ENCODE data around the gene ZYX.

The ZYX gene

DNA sequence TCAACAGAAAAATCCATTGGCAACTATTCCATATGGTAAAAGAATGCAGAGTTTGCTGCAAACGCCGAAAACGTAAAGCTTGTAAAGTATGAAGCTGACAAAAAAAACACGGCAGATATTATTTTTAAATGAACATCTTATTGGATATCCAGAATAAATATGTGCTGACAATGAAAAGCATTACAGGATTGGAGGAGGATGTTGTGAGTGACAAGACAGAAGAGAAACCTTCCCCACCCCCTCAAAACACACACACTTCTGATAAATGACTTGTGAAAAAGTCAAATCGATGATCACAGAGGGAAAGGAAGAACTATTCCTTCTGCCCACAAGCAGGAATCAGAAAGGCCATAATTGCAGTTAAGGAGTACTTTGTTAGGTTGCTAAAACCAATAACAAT is 33.2 kb upstream of the ZYX start:
- DNase-seq (ENCODE audit: low read depth) = no peak
- H3K4me3 ChIP-seq (ENCODE audit: low read depth, low read length) = no peak overlapping the region
- no peak for TF ChIP-seq CTCF (IDR thresholded peaks at IDR 0.05; ENCODE audit: low read depth, low read length, missing control alignments)

DNA sequence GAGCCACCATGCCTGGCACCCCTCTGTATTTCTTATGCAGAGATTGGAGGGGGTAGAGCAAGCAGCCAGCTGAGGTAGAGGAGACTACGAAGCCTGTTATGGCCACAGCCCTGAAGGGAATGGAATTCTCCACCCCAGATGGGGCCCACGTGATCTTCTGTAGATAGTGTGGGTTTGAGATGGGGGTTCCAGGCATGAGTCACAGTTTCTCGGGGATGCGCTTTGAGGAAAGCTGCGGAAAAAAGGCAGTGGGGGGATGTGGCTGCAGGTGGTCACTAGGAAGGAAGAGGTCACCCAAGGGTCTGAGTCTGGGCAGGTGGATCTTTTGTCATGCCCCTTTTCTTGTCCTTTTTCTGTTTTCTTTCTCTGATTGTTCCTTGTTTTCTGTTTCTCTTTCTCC is 30.1 kb upstream of the ZYX start:
- no peak for DNase-seq (ENCODE audit: low read depth)
- TF ChIP-seq CTCF (IDR thresholded peaks at IDR 0.05; ENCODE audit: low read depth, low read length, missing control alignments) = no peak
- H3K4me3 ChIP-seq (ENCODE audit: low read depth, low read length) = no peak overlapping the region

- TF ChIP-seq CTCF (IDR thresholded peaks at IDR 0.05; ENCODE audit: low read depth, low read length, missing control alignments) = no peak
- DNase-seq (ENCODE audit: low read depth) = no peak
- H3K4me3 ChIP-seq (ENCODE audit: low read depth, low read length) = no peak overlapping the region
These were observed 29.6 kb upstream of the ZYX start for GRCh38 chr7:143351574-143351973.

- DNase-seq (ENCODE audit: low read depth) = no peak
- TF ChIP-seq CTCF (IDR thresholded peaks at IDR 0.05; ENCODE audit: low read depth, low read length, missing control alignments) = no peak
- no peak overlapping the region for H3K4me3 ChIP-seq (ENCODE audit: low read depth, low read length)
These were observed 28.6 kb upstream of the ZYX start for GRCh38 chr7:143352531-143353002.

DNA sequence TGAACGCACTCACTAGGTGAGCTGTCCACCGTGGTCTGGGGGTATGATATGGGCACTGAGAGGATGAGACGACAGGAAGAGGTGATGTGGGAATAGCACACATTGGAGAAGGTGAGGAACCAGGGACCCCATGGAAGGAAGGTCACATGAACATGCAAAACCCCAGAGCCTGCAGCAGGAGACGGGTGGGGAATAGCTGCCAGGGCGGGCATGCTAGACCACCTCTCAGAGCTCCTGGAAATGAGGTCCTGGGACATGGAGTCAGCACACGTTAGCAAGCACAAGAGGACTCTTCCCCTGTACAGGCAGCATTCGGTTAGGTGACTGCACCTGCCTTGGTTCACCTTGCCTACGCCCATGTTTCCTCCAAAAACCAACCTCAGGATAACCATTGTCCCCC is 26.8 kb upstream of the ZYX start:
- no peak for DNase-seq (ENCODE audit: low read depth)
- no peak for TF ChIP-seq CTCF (IDR thresholded peaks at IDR 0.05; ENCODE audit: low read depth, low read length, missing control alignments)
- H3K4me3 ChIP-seq (ENCODE audit: low read depth, low read length) = no peak overlapping the region

- H3K4me3 ChIP-seq (ENCODE audit: low read depth, low read length) = no peak overlapping the region
- TF ChIP-seq CTCF (IDR thresholded peaks at IDR 0.05; ENCODE audit: low read depth, low read length, missing control alignments) = no peak
- no peak for DNase-seq (ENCODE audit: low read depth)
These were observed 26.2 kb upstream of the ZYX start for GRCh38 chr7:143354965-143355364.

Data from GM12864 (cell line).